Coronary artery (tissue), 2 donors: ENCODE data around the gene UBE2V1.

ENCODE experiments used
- DNase-seq: peaks from one replicate; pipeline ENCODE4 v3.0.0-alpha.2; 2017; ENCODE audit warnings: low spot score
- H3K27ac ChIP-seq, 2 donors: fragments of 200-600 bp; sonication (generic); one replicate each; pipeline ENCODE4 v1.5.1; 2016 to 2019
- H3K4me3 ChIP-seq: fragments of 200-600 bp; sonication (generic); 2 replicates; pipeline ENCODE4 v1.5.1; 2016; ENCODE audit warnings: mild to moderate bottlenecking, moderate library complexity
- TF ChIP-seq, protein P1 (sequence below): fragments of 200-600 bp; sonication (generic); IDR thresholded peaks from one replicate; pipeline ENCODE4 v1.5.1; 2019; ENCODE audit warnings: antibody characterized with exemption

UBE2V1 gene

DNA sequence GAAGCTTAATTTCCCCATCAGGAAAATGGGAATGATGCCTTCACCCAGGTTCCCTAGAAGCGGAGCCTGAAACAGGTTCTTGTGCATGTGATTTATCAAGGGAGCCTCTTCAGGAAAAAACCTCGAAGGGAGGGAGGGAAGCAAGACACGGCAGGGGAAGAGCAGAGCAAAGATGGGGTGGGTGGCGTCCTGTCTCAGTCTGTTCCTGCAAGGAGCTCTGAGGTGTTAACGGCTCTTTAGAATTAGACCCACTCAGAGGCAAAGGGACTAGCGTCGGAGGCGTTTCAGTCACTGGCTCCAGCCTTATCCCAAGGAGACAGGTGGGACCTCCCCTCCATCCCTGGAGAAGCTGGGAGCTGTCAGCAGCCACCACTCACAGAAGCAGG is 15.6 kb upstream of the UBE2V1 start:
- no peak overlapping the region for H3K4me3 ChIP-seq
- TF ChIP-seq, protein P1, sequence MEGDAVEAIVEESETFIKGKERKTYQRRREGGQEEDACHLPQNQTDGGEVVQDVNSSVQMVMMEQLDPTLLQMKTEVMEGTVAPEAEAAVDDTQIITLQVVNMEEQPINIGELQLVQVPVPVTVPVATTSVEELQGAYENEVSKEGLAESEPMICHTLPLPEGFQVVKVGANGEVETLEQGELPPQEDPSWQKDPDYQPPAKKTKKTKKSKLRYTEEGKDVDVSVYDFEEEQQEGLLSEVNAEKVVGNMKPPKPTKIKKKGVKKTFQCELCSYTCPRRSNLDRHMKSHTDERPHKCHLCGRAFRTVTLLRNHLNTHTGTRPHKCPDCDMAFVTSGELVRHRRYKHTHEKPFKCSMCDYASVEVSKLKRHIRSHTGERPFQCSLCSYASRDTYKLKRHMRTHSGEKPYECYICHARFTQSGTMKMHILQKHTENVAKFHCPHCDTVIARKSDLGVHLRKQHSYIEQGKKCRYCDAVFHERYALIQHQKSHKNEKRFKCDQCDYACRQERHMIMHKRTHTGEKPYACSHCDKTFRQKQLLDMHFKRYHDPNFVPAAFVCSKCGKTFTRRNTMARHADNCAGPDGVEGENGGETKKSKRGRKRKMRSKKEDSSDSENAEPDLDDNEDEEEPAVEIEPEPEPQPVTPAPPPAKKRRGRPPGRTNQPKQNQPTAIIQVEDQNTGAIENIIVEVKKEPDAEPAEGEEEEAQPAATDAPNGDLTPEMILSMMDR, result no peak
- H3K27ac ChIP-seq, result no peak overlapping the region
- DNase-seq, result no peak

DNA sequence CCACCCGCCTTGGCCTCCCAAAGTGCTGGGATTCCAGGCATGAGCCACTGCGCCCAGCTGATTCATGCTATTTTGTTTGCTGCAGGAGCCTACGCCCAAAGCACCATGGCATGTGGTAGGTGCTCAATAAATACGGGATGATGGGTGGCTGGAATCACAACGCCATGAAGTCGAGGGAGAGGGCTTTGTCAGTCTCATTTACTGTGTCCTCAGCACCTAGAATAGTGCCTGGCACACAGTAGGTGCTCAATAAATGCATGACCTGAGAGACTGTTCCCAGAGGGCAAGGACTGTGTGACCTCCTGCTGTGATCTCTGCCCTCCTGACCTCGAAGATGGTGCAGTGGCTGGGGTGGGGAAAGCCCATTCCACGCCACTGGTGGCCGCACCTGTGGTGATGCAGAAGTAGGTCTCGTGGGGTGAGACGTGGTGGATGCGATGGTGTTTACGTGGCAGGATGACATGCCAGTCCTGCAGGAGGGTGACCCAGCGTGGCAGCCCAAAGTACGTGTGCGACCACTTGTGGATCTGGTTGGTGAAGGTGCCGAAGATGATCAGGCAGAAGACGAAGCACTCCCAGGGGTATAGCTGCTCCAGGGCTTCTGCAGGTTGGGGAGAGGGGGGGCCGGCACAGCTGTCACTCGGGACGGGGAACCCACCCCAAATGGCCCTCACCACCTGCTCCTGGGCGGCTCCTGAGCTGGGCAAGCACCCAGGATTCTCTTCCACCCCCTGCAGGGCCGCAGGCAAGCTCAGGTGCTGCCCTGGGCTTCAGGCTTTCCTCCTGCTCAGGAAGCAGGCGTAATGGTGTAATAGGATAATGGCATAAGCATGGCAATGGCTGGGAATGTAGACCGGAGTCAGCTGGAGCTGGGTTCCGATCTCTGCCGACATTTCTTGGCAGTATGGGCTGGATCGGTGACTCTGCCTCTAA is 14.9 kb upstream of the UBE2V1 start:
- TF ChIP-seq, protein P1, result no peak
- H3K4me3 ChIP-seq, result no peak overlapping the region
- no peak overlapping the region for H3K27ac ChIP-seq
- no peak for DNase-seq

DNA sequence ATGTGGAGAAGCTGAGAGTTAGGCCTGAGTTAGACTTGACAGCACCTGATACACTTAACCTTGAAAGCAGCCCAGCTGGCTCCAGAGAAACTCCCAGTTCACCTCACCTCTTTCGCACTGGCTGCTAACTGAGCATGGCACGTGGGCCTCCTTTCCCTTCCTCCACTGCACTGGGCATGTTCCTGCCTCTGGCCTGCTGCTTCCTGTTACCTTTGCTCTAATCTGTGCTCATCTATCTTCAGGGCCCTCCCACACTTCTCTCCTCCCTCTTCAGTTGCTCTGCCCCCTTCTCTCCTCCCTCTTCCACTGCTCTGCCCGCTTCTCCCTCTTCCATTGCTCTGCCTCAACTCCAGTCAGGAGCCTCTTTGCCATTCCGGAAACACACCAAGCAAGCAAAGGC is 13.7 kb upstream of the UBE2V1 start:
- no peak for DNase-seq
- TF ChIP-seq, protein P1, result no peak
- no peak overlapping the region for H3K4me3 ChIP-seq
- H3K27ac ChIP-seq, result no peak overlapping the region

DNA sequence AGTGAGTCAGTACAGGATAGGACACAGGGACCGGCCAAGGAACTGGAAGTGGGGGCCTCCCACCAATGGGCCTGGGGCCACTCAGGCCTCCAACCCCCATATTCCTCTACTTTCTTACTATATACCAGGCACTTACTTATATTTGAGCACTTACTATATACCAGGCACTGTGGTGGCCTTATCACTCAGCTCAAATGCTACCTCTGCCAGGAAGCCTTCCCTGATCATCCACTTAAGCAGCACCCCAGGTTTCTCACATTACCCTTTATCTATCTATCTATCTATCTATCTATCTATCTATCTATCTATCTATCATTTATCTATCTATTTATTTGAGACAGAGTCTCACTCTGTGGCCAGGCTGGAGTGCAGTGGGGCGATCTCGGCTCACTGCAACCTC is 12.3 kb upstream of the UBE2V1 start:
- Histone ChIP-seq H3K4me3 (no peak overlapping the region), H3K27ac (no peak overlapping the region)
- TF ChIP-seq, protein P1, result no peak
- DNase-seq, result no peak

DNA sequence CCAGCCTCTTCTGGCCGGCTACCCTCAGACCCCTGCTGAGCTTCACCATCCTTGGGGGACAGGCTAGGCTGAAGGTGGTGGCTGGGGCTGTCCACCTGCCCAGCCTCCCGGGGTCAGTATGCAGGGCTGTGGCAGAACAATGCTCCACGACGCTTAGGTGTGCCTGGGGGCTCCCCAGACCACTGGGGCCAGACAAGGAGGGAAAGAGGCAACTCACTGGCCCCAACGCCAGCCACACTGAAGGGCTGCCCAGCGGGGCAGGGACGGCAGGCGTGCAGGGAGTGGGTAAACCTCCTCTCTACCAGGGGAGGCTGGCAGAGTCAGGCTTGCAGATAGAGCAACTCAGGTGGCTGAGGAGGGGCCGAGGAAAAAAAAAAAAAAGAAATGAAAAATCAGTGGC is 11.5 kb upstream of the UBE2V1 start:
- TF ChIP-seq, protein P1, result no peak
- DNase-seq, result no peak
- H3K27ac ChIP-seq, result no peak overlapping the region

DNA sequence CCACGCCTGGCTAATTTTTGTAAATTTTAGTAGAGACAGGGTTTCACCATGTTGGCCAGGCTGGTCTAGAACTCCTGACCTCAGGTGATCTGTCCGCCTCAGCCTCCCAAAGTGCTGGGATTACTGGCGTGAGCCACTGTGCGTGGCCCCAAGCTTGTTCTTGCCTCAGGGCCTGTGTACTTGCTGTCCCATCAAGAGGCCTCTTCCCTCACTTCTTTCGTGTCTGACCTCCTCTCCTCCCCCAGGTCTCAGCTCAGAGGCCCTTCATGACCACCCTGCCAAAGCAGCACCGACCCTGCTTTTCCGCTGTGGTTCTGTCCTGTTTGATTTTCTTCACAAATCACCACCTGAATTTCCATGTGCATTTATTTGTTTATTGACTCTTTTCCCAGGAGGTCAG is 10.5 kb upstream of the UBE2V1 start:
- TF ChIP-seq, protein P1, result no peak
- no peak for DNase-seq

More for the DNA sequence above, 11.5 kb upstream of the UBE2V1 start:
- H3K4me3 ChIP-seq, result no peak overlapping the region

DNA sequence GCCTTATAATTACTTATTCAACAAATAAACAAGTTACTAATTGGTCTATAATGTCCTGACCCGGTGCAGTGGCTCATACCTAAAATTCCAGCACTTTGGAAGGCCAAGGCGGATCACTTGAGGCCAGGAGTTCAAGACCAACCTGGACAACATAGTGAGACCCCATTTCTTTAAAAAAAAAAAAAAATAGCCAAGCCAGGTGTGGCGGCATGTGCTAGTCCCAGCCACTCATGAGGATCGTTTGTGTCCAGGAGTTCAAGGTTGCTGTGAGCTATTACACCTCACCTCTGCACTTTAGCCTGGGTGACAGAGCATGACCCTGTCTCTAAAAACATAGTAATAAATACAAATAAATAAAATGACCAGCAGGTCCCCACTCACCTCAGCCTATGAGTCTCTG is 9.8 kb upstream of the UBE2V1 start:
- no peak overlapping the region for H3K27ac ChIP-seq
- no peak for DNase-seq
- TF ChIP-seq, protein P1, result no peak
- H3K4me3 ChIP-seq, result no peak overlapping the region

More for the DNA sequence above, 10.5 kb upstream of the UBE2V1 start:
- Histone ChIP-seq H3K4me3 (no peak overlapping the region), H3K27ac (no peak overlapping the region)
